ENCODE results near the gene ALK. TPM values are rescaled to one million over a fixed set of nuclear protein-coding genes. Genes with fewer than 3 reads are reported as not detected.

ALK gene
- total RNA-seq, 2 donors from 2014 or later = 0.13 to 0.46 TPM

GRCh38 chr2:29184531-29184930 is 736.9 kb downstream of the ALK start:
- Histone ChIP-seq H3K4me1 (ENCODE audit: control insufficient read depth, insufficient read depth, low read length) (no peaks in the 10 kb centered on the region), H3K27me3 (ENCODE audit: control insufficient read depth, insufficient read depth, low read length, poor library complexity, severe bottlenecking) (no peaks in the 10 kb centered on the region), H3K27ac (ENCODE audit: low read depth, low read length) (no peak overlapping the region), H3K36me3 (ENCODE audit: control insufficient read depth, insufficient read depth, low read length) (no peaks in the 10 kb centered on the region), H3K9ac (ENCODE audit: extremely low read depth, low read length, poor library complexity, severe bottlenecking) (no peak overlapping the region), H3K9me3 (ENCODE audit: control insufficient read depth, low read length) (peaks cover 17% of the 10 kb centered on the region), H3K4me3 (ENCODE audit: low read length) (no peak overlapping the region)
- H3K27ac Mint-ChIP-seq = no peak overlapping the region
- H3K4me3 Mint-ChIP-seq = no peak overlapping the region
- peaks cover 16% of the 10 kb centered on the region for H3K27me3 Mint-ChIP-seq (ENCODE audit: insufficient read depth)
- TF ChIP-seq CTCF (conservative IDR thresholded peaks at IDR 0.05) = no peak
- H3K36me3 Mint-ChIP-seq (ENCODE audit: low read depth) = peaks cover 6% of the 10 kb centered on the region
- peaks cover 6% of the 10 kb centered on the region for H3K9me3 Mint-ChIP-seq
- 95 to 96% methylated on average over 3 to 5 of the region's 6 CpGs for WGBS, 2 experiments (ENCODE audit: insufficient coverage in 1 of 2, insufficient read length in 1 of 2)
- peaks cover 3% of the 10 kb centered on the region for H3K4me1 Mint-ChIP-seq
- DNase-seq = no peak

- Histone ChIP-seq H3K9ac (ENCODE audit: extremely low read depth, low read length, poor library complexity, severe bottlenecking) (no peak overlapping the region), H3K4me3 (ENCODE audit: low read length) (no peak overlapping the region), H3K27me3 (ENCODE audit: control insufficient read depth, insufficient read depth, low read length, poor library complexity, severe bottlenecking) (no peaks in the 10 kb centered on the region), H3K9me3 (ENCODE audit: control insufficient read depth, low read length) (peaks cover 15% of the 10 kb centered on the region), H3K4me1 (ENCODE audit: control insufficient read depth, insufficient read depth, low read length) (no peaks in the 10 kb centered on the region), H3K27ac (ENCODE audit: low read depth, low read length) (no peak overlapping the region), H3K36me3 (ENCODE audit: control insufficient read depth, insufficient read depth, low read length) (no peaks in the 10 kb centered on the region)
- TF ChIP-seq CTCF (conservative IDR thresholded peaks at IDR 0.05) = no peak
- peaks cover 6% of the 10 kb centered on the region for H3K36me3 Mint-ChIP-seq (ENCODE audit: low read depth)
- peaks cover 3% of the 10 kb centered on the region for H3K4me1 Mint-ChIP-seq
- peaks cover 6% of the 10 kb centered on the region for H3K9me3 Mint-ChIP-seq
- H3K27ac Mint-ChIP-seq = no peak overlapping the region
- peaks cover 24% of the 10 kb centered on the region for H3K27me3 Mint-ChIP-seq (ENCODE audit: insufficient read depth)
- no peak for DNase-seq
- H3K4me3 Mint-ChIP-seq = no peak overlapping the region
These were observed 738.5 kb downstream of the ALK start for GRCh38 chr2:29182920-29183319.

- Histone ChIP-seq H3K27ac (ENCODE audit: low read depth, low read length) (no peak overlapping the region), H3K4me3 (ENCODE audit: low read length) (no peak overlapping the region), H3K27me3 (ENCODE audit: control insufficient read depth, insufficient read depth, low read length, poor library complexity, severe bottlenecking) (no peaks in the 10 kb centered on the region), H3K9me3 (ENCODE audit: control insufficient read depth, low read length) (peaks cover 9% of the 10 kb centered on the region), H3K36me3 (ENCODE audit: control insufficient read depth, insufficient read depth, low read length) (no peaks in the 10 kb centered on the region), H3K9ac (ENCODE audit: extremely low read depth, low read length, poor library complexity, severe bottlenecking) (no peak overlapping the region), H3K4me1 (ENCODE audit: control insufficient read depth, insufficient read depth, low read length) (no peaks in the 10 kb centered on the region)
- 94 to 100% methylated on average over 1 of the region's 1 CpG for WGBS, 2 experiments (ENCODE audit: insufficient coverage in 1 of 2, insufficient read length in 1 of 2)
- peaks cover 2% of the 10 kb centered on the region for H3K36me3 Mint-ChIP-seq (ENCODE audit: low read depth)
- peaks cover 3% of the 10 kb centered on the region for H3K4me1 Mint-ChIP-seq
- TF ChIP-seq CTCF (conservative IDR thresholded peaks at IDR 0.05) = no peak
- H3K9me3 Mint-ChIP-seq = peaks cover 1% of the 10 kb centered on the region
- no peak overlapping the region for H3K4me3 Mint-ChIP-seq
- H3K27ac Mint-ChIP-seq = no peak overlapping the region
- H3K27me3 Mint-ChIP-seq (ENCODE audit: insufficient read depth) = peaks cover 25% of the 10 kb centered on the region
- DNase-seq = no peak
These were observed 739.1 kb downstream of the ALK start for GRCh38 chr2:29182334-29182733.
